Heart right ventricle (tissue), 16 donors: ENCODE measurements around the gene SEC23A. TPM values are rescaled to one million over a fixed set of nuclear protein-coding genes. Genes with fewer than 3 reads are reported as not detected.

ENCODE experiments used
- ATAC-seq, 8 donors: fragments of 200-7000 bp; cut with Tn5 transposase; one replicate each; pipeline ENCODE4 v1.9.1; 2020; ENCODE audit warnings: mild to moderate bottlenecking in 8 of 8, moderate library complexity in 8 of 8, moderate number of reproducible peaks in 1 of 8
- DNase-seq, 2 donors: peaks; one replicate each; pipeline ENCODE4 v3.0.0-alpha.2; 2020
- H3K27ac ChIP-seq, 10 donors: fragments of 200-600 bp; sonication (generic) in 2 of 10; one replicate each; pipeline versions ENCODE4 v1.5.0 to v1.8.0; 2020 to 2022; ENCODE audit warnings: mild to moderate bottlenecking in 3 of 10
- H3K27me3 ChIP-seq, 7 donors: fragments of 200-600 bp; one replicate each; pipeline ENCODE4 v1.8.0; 2021 to 2022; ENCODE audit warnings: mild to moderate bottlenecking in 2 of 7
- H3K36me3 ChIP-seq, 9 donors: fragments of 200-600 bp; sonication (generic) in 1 of 9; one replicate each; pipeline versions ENCODE4 v1.5.0 to v1.8.0; 2020 to 2022; ENCODE audit warnings: mild to moderate bottlenecking in 2 of 9
- H3K4me1 ChIP-seq, 9 donors: fragments of 200-600 bp; sonication (generic) in 1 of 9; one replicate each; pipeline versions ENCODE4 v1.5.0 to v1.8.0; 2020 to 2022; ENCODE audit warnings: mild to moderate bottlenecking in 4 of 9
- H3K4me3 ChIP-seq, 10 donors: fragments of 200-600 bp; sonication (generic) in 2 of 10; one replicate each; pipeline versions ENCODE4 v1.5.0 to v1.8.0; 2020 to 2022; ENCODE audit warnings: mild to moderate bottlenecking in 7 of 10, moderate library complexity in 2 of 10
- H3K9me3 ChIP-seq, 11 donors: fragments of 200-600 bp in 10 of 11; sonication (generic) in 2 of 11; one replicate each; pipeline versions ENCODE4 v1.5.0 to v1.8.0; 2013 to 2022; ENCODE audit warnings: mild to moderate bottlenecking in 2 of 11, control low read depth in 1 of 11, moderate library complexity in 1 of 11
- WGBS, 2 donors: extraction: QIAGEN DNeasy Blood & Tissue Kit; methylation state at CpG; one replicate each; pipeline ENCODE4 v1.1.7; 2013; ENCODE audit warnings: inconsistent platforms in 1 of 2; 5-methylcytosine and 5-hydroxymethylcytosine counted together
- intact Hi-C, 10 donors: fragments of 100-400 bp; cut with DNase I; formaldehyde crosslinking; loops; one replicate each; pipeline versions ENCODE4 v1.11.1 to v1.14.2; 2022
- polyA plus RNA-seq, 2 donors: library from polyadenylated mRNA; stranded (reverse); fragments of 200-250 nt; gene quantifications; one replicate each; pipeline ENCODE4 v1.2.3, GENCODE V29; 2013
- total RNA-seq, 10 donors: library from RNA; stranded (reverse); fragmentation: NEBNext Ultra II Directional in 3 of 10; extraction: Animal tissue kit (Norgen Biotek cat#: 25700) in 3 of 10; gene quantifications; one replicate each; pipeline versions ENCODE4 v1.2.1 to v1.2.4, GENCODE V29; 2021 to 2023
- TF ChIP-seq, protein P1 (sequence below), 9 donors: fragments of 200-600 bp; sonication (generic) in 2 of 9; IDR thresholded peaks; one replicate each; pipeline versions ENCODE4 v1.5.0 to v1.8.0; 2021 to 2022; ENCODE audit warnings: antibody characterized with exemption in 9 of 9, mild to moderate bottlenecking in 5 of 9, moderate library complexity in 1 of 9
- donor health status: Arrhythmogenic right ventricular cardiomyopathy.
- donor health status: ischemic (EF 13 %, LVEDD 7.1; RV severe dilation, severe dysfunction).
- donor health status: healthy with polysubstance abuse.
- donor health status: DM: no; HTN: yes; CAD: no.
- donor health status: DM: no; HTN: no; CAD: no.
- donor health status: ischemic (EF 25% LVEDD 6.9; RV normal size, moderate dysfunction).
- donor health status: ischemic (EF 25% LVEDD 5.7; RV mildly dilated, moderate dysfunction).
- donor health status: healthy.
- donor health status: DM: yes; HTN: yes; CAD: no.
- donor health status: Ischemic cardiomyopathy.
- donor health status: ischemic (EF 35%, LVEDD 5.7; RV mildly dilated, moderate dysfunction).
- donor health status: nonischemic (EF 11% LVEDD 7.7; RV severe dilation, severe dysfunction).
- donor health status: DM: yes; HTN: yes; CAD: no.
- donor health status: PGD.
- donor health status: ischemic (EF 29% LVEDD 5.4; RV normal size, mild dysfunction).
- donor health status: nonischemic (EF 23%, LVEDD 6.1; RV moderate dilation, normal function).

SEC23A gene
- total and polyA plus RNA-seq, 12 donors = 12.1 to 113 (median 80.6) TPM

DNA sequence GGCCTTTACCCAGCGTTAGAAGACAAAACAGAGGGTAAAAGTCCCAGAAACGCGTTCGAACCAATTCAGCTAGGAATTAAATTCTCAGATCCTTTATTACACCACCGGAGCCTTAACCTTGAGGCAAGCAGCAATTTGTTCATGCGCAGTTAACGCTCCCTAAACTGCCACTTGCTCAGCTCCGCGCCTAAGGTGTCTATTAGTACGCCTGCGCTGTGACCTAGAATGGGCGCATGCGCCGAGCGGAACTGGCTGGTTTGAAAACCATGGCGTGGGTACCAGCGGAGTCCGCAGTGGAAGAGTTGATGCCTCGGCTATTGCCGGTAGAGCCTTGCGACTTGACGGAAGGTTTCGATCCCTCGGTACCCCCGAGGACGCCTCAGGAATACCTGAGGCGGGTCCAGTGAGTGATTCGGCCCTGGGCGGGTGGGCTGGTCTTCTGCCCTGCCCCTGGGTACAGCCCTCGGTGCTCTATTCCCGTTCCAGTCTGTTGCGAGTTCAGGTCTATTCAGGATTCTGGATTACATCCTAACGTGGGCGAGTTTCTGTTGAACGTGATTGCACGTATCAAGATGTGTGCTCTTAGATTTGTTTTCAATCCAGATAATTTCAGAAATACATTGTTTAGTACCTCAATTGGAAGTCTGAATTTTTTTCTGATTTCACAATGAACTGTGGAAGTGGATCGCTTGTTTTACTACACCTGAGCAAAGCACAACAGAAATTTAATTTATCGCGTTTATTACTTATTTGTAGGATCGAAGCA, 11.2 kb upstream of the SEC23A start, which contains the start of gene GEMIN2:
Gene GEMIN2, plus strand, starts transcription at position 251 of the 766 bp plus-strand sequence. Its CDS starts 16 bp downstream, at position 267.
- TF ChIP-seq, protein P1, sequence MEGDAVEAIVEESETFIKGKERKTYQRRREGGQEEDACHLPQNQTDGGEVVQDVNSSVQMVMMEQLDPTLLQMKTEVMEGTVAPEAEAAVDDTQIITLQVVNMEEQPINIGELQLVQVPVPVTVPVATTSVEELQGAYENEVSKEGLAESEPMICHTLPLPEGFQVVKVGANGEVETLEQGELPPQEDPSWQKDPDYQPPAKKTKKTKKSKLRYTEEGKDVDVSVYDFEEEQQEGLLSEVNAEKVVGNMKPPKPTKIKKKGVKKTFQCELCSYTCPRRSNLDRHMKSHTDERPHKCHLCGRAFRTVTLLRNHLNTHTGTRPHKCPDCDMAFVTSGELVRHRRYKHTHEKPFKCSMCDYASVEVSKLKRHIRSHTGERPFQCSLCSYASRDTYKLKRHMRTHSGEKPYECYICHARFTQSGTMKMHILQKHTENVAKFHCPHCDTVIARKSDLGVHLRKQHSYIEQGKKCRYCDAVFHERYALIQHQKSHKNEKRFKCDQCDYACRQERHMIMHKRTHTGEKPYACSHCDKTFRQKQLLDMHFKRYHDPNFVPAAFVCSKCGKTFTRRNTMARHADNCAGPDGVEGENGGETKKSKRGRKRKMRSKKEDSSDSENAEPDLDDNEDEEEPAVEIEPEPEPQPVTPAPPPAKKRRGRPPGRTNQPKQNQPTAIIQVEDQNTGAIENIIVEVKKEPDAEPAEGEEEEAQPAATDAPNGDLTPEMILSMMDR (IDR thresholded peaks at IDR 0.05) = no peak
- DNase-seq (peak; percentile 92 to 93), ATAC-seq (peak; percentile 99 to 100 (median 100))
- 1% methylated on average over 40 of the region's 40 CpGs for WGBS, 2 donors
- Histone ChIP-seq H3K27me3 (no peaks in the 10 kb centered on the region), H3K27ac (peak within 1 kb of the TSS in 9 of 10 donors; percentile 51 to 87 (median 77)), H3K9me3 (no peaks in the 10 kb centered on the region), H3K4me3 (peak within 1 kb of the TSS; percentile 57 to 91 (median 74)), H3K4me1 (peaks cover 0 to 19% (median 13%) of the 10 kb centered on the region in 9 donors), H3K36me3 (peaks cover 0 to 33% (median 12%) of the 10 kb centered on the region in 9 donors)
- intact Hi-C loops = loop anchor here in 4 of 10 donors (5.0 to 10.0 kb wide), 4 partner anchors 58 to 251 kb away; partner anchors contain the start of gene TRAPPC6B (in 1 of the 4)

DNA sequence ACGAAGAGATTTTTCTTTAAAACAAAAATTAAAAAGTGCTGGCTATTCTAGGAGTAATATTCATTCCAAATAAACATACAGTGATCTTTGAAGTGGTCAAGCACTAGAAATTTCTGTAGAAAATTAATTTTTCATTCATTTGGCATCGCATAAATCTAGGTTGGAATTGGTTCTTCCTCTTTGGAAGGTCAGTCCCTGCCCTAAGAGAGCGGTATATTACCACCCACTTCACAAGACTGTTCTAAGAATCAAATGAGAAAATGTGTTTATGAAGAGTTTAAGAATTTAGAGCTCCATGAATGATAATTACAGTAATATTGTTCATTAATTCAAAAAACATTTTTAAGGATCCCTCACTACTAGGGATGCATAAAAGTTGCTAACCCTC, 10.6 kb upstream of the SEC23A start:
- H3K36me3 ChIP-seq = peaks cover 0 to 28% (median 6%) of the 10 kb centered on the region in 9 donors
- TF ChIP-seq, protein P1 (IDR thresholded peaks at IDR 0.05) = no peak
- intact Hi-C loops = loop anchor here in 4 of 10 donors (5.0 to 10.0 kb wide), 4 partner anchors 59 to 251 kb away; partner anchors contain the start of gene TRAPPC6B (in 1 of the 4)
- peaks cover 0 to 19% (median 13%) of the 10 kb centered on the region in 9 donors for H3K4me1 ChIP-seq
- peak overlapping the region in 9 of 10 donors; percentile 51 to 87 (median 77) for H3K27ac ChIP-seq
- 76 to 85% methylated on average over 3 of the region's 3 CpGs for WGBS, 2 donors
- H3K4me3 ChIP-seq = peak overlapping the region; percentile 57 to 91 (median 74)
- DNase-seq = no peak
- H3K27me3 ChIP-seq = no peaks in the 10 kb centered on the region
- no peaks in the 10 kb centered on the region for H3K9me3 ChIP-seq
- peak in 3 of 8 donors; percentile 3 to 28 (median 7) for ATAC-seq

DNA sequence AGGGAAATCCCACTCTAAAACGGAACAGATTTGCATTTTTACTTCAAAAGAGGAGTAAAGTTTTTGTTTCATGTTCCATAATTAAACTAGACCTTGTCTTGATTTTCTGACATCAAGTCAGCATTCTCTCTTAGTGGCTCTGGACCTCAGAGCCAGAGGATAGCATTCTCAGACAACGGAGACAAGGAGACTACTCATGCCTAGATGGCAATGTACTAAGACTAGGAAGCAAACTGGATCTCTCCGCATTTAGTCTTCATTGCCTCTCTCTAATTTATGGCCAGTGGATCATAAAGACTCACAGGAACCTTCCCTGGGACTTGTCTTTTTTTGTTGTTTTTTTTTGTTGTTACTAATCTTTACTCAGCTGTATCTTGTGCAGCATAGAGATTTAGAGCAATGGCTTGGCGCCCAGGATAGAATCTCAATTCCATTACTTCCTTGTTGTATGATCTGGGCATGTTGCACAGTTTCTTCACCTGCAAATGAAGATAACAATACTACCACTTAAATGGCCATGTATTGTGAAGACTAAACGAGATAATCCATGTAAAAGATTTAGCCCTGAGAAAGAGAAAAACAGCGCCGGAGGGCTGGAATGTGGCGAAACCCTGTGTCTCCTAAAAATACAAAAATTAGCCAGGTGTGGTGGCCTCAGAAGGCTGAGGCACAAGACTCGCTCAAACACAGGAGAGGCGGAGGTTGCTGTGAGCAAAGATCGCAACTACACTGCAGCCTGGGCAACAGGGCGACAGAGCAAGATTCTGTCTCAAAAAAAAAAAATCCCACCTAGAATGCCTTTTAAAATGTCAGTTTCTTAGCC, 7.1 kb upstream of the SEC23A start:
- Histone ChIP-seq H3K27me3 (no peaks in the 10 kb centered on the region), H3K36me3 (no peaks in the 10 kb centered on the region), H3K4me3 (no peak overlapping the region), H3K27ac (no peak overlapping the region), H3K4me1 (peaks cover 0 to 17% (median 12%) of the 10 kb centered on the region in 9 donors), H3K9me3 (no peaks in the 10 kb centered on the region)
- TF ChIP-seq, protein P1 (IDR thresholded peaks at IDR 0.05) = no peak
- no peak for ATAC-seq
- intact Hi-C loops = loop anchor here in 7 of 10 donors (5.0 to 10.0 kb wide), 9 partner anchors 62 to 818 kb away; partner anchors contain the start of genes TRAPPC6B (in 3 of the 7) and PNN (in 2 of the 7)
- DNase-seq = no peak
- WGBS, 2 donors = 91 to 92% methylated on average over 12 of the region's 12 CpGs

DNA sequence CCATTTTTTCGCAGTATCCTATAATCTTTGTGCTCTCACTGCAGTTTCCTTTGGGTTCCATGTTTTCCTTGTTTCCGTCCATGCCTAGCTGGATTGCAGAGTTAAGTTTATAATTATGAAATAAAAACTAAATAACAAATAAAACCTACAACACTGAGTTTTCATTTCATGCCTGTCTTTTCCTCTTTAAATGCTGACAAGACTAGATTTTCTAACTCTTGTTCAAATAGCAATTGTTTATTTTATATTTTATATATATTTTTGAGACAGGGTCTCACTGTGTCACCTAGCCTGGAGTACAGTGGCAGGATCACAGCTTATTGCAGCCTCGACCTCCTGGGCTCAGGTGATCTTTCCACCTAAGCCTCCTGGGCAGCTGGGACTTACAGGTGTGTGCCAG, 5.8 kb upstream of the SEC23A start:
- WGBS, 2 donors = 88 to 92% methylated on average over 3 of the region's 3 CpGs
- ATAC-seq (no peak), DNase-seq (no peak)
- Histone ChIP-seq H3K27me3 (no peaks in the 10 kb centered on the region), H3K9me3 (no peaks in the 10 kb centered on the region), H3K4me1 (peaks cover 2 to 19% (median 14%) of the 10 kb centered on the region in 9 donors), H3K4me3 (no peak overlapping the region), H3K36me3 (no peaks in the 10 kb centered on the region), H3K27ac (no peak overlapping the region)
- TF ChIP-seq, protein P1 (IDR thresholded peaks at IDR 0.05) = no peak
- intact Hi-C loops = loop anchor here in 5 of 10 donors (5.0 to 10.0 kb wide), 5 partner anchors 66 to 816 kb away; partner anchors contain the start of genes PNN (in 2 of the 5) and TRAPPC6B (in 2 of the 5)
